ENCODE measurements around the gene P2RY12.
"Not testable (repeated sequence)": the region's sequence is repeated elsewhere in the genome, so short reads cannot be mapped to it uniquely, and the experiment has no call there.

Gene P2RY12

GRCh38 chr3:151394611-151395010, 10.1 kb upstream of the P2RY12 start:
- Histone ChIP-seq H3K9me3 (ENCODE audit: control insufficient read depth, low read length) (no peaks in the 10 kb centered on the region), H3K4ac (ENCODE audit: low read depth in 1 of 2, low read length in 2 of 2) (no peak overlapping the region), H3K4me3 (ENCODE audit: insufficient read depth in 1 of 2, low read depth in 1 of 2, low read length in 2 of 2) (no peak overlapping the region), H3K27me3 (ENCODE audit: control insufficient read depth in 1 of 2, insufficient read depth in 1 of 2, low read length in 2 of 2) (no peaks in the 10 kb centered on the region), H3K79me1 (replicated peaks; ENCODE audit: low read length, poor library complexity, severe bottlenecking) (no peaks in the 10 kb centered on the region), H3K18ac (ENCODE audit: low read depth in 1 of 2, low read length in 2 of 2) (peak overlapping the region in 1 of 2 experiments; percentile 57), H2AFZ (ENCODE audit: low read depth, low read length) (no peak overlapping the region), H3K36me3 (ENCODE audit: control insufficient read depth in 1 of 2, insufficient read depth in 2 of 2, low read depth in 1 of 2, low read length in 2 of 2) (no peaks in the 10 kb centered on the region), H2BK15ac (ENCODE audit: low read depth, poor library complexity, severe bottlenecking) (no peak overlapping the region), H3K9ac (ENCODE audit: low read length) (no peak overlapping the region), H4K91ac (ENCODE audit: low read length) (no peak overlapping the region), H2BK12ac (ENCODE audit: low read length in 2 of 2) (no peak overlapping the region), H2AK5ac (ENCODE audit: low read length, severe bottlenecking) (no peak overlapping the region), H3K27ac (ENCODE audit: low read length, poor library complexity, severe bottlenecking) (no peak overlapping the region), H3K4me2 (ENCODE audit: low read length, poor library complexity, severe bottlenecking) (no peak overlapping the region), H3K4me1 (ENCODE audit: control insufficient read depth, insufficient read depth, low read depth, low read length) (no peaks in the 10 kb centered on the region), H2BK120ac (ENCODE audit: low read depth, low read length) (no peak overlapping the region), H2BK5ac (ENCODE audit: low read depth, low read length, poor library complexity, severe bottlenecking) (no peak overlapping the region), H3K14ac (ENCODE audit: low read length in 2 of 2) (no peak overlapping the region), H4K8ac (ENCODE audit: low read length) (no peak overlapping the region), H3K23ac (ENCODE audit: low read length in 2 of 2) (no peak overlapping the region)
- 87% methylated on average over 8 of the region's 8 CpGs for WGBS
- DNase-seq, result no peak

- no peak overlapping the region for H4K91ac ChIP-seq (ENCODE audit: low read length)
- no peak overlapping the region for H3K14ac ChIP-seq (ENCODE audit: low read length in 2 of 2)
- DNase-seq, result no peak
- no peak overlapping the region for H3K27ac ChIP-seq (ENCODE audit: low read length, poor library complexity, severe bottlenecking)
- no peak overlapping the region for H3K4me3 ChIP-seq (ENCODE audit: insufficient read depth in 1 of 2, low read depth in 1 of 2, low read length in 2 of 2)
- H3K4me1 ChIP-seq (ENCODE audit: control insufficient read depth, insufficient read depth, low read depth, low read length), result no peaks in the 10 kb centered on the region
- H4K8ac ChIP-seq (ENCODE audit: low read length), result no peak overlapping the region
- H2AK5ac ChIP-seq (ENCODE audit: low read length, severe bottlenecking), result no peak overlapping the region
- H3K18ac ChIP-seq (ENCODE audit: low read depth in 1 of 2, low read length in 2 of 2), result no peak overlapping the region
- no peak overlapping the region for H3K9ac ChIP-seq (ENCODE audit: low read length)
- H3K9me3 ChIP-seq (ENCODE audit: control insufficient read depth, low read length), result no peaks in the 10 kb centered on the region
- H2BK12ac ChIP-seq (ENCODE audit: low read length in 2 of 2), result no peak overlapping the region
- no peak overlapping the region for H3K23ac ChIP-seq (ENCODE audit: low read length in 2 of 2)
- no peak overlapping the region for H2AFZ ChIP-seq (ENCODE audit: low read depth, low read length)
- WGBS, result no CpG with 5 or more reads among the region's 4 CpGs
- no peaks in the 10 kb centered on the region for H3K36me3 ChIP-seq (ENCODE audit: control insufficient read depth in 1 of 2, insufficient read depth in 2 of 2, low read depth in 1 of 2, low read length in 2 of 2)
- no peaks in the 10 kb centered on the region for H3K27me3 ChIP-seq (ENCODE audit: control insufficient read depth in 1 of 2, insufficient read depth in 1 of 2, low read length in 2 of 2)
- H2BK5ac ChIP-seq (ENCODE audit: low read depth, low read length, poor library complexity, severe bottlenecking), result no peak overlapping the region
- H3K4ac ChIP-seq (ENCODE audit: low read depth in 1 of 2, low read length in 2 of 2), result no peak overlapping the region
- H3K4me2 ChIP-seq (ENCODE audit: low read length, poor library complexity, severe bottlenecking), result no peak overlapping the region
- no peak overlapping the region for H2BK120ac ChIP-seq (ENCODE audit: low read depth, low read length)
- no peaks in the 10 kb centered on the region for H3K79me1 ChIP-seq (replicated peaks; ENCODE audit: low read length, poor library complexity, severe bottlenecking)
- H2BK15ac ChIP-seq (ENCODE audit: low read depth, poor library complexity, severe bottlenecking), result no peak overlapping the region
Measured at GRCh38 chr3:151393941-151394340, 9.4 kb upstream of the P2RY12 start.

GRCh38 chr3:151393146-151393830, 8.7 kb upstream of the P2RY12 start:
- Histone ChIP-seq H3K9me3 (ENCODE audit: control insufficient read depth, low read length) (no peaks in the 10 kb centered on the region), H2BK12ac (ENCODE audit: low read length in 2 of 2) (no peak overlapping the region), H3K14ac (ENCODE audit: low read length in 2 of 2) (no peak overlapping the region), H2AFZ (ENCODE audit: low read depth, low read length) (no peak overlapping the region), H2AK5ac (ENCODE audit: low read length, severe bottlenecking) (no peak overlapping the region), H3K4me1 (ENCODE audit: control insufficient read depth, insufficient read depth, low read depth, low read length) (no peaks in the 10 kb centered on the region), H4K91ac (ENCODE audit: low read length) (no peak overlapping the region), H4K8ac (ENCODE audit: low read length) (no peak overlapping the region), H3K36me3 (ENCODE audit: control insufficient read depth in 1 of 2, insufficient read depth in 2 of 2, low read depth in 1 of 2, low read length in 2 of 2) (no peaks in the 10 kb centered on the region), H2BK120ac (ENCODE audit: low read depth, low read length) (no peak overlapping the region), H2BK15ac (ENCODE audit: low read depth, poor library complexity, severe bottlenecking) (no peak overlapping the region), H3K27me3 (ENCODE audit: control insufficient read depth in 1 of 2, insufficient read depth in 1 of 2, low read length in 2 of 2) (no peaks in the 10 kb centered on the region), H3K4me2 (ENCODE audit: low read length, poor library complexity, severe bottlenecking) (no peak overlapping the region), H3K27ac (ENCODE audit: low read length, poor library complexity, severe bottlenecking) (no peak overlapping the region), H3K18ac (ENCODE audit: low read depth in 1 of 2, low read length in 2 of 2) (no peak overlapping the region), H3K79me1 (replicated peaks; ENCODE audit: low read length, poor library complexity, severe bottlenecking) (no peaks in the 10 kb centered on the region), H2BK5ac (ENCODE audit: low read depth, low read length, poor library complexity, severe bottlenecking) (no peak overlapping the region), H3K9ac (ENCODE audit: low read length) (no peak overlapping the region), H3K4me3 (ENCODE audit: insufficient read depth in 1 of 2, low read depth in 1 of 2, low read length in 2 of 2) (no peak overlapping the region), H3K4ac (ENCODE audit: low read depth in 1 of 2, low read length in 2 of 2) (no peak overlapping the region), H3K23ac (ENCODE audit: low read length in 2 of 2) (no peak overlapping the region)
- DNase-seq, result peak; percentile 13
- 62% methylated on average over 1 of the region's 3 CpGs for WGBS

DNA sequence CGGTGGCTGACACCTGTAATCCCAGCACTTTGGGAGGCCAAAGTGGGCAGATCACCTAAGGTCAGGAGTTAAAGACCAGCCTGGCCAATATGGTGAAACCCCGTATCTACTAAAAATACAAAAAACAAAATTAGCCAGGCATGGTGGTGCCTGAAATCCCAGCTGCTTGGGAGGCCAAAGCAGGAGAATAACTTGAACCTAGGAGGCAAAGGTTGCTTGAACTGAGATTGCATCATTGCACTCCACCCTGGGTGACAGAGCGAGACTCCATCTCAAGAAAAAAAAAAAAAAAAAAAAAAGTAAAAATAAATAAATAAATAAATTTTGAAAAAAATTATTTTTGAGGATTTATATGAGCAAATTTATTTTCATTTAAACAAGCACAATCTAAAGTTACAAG, 7.6 kb upstream of the P2RY12 start:
- H3K9me3 ChIP-seq (ENCODE audit: control insufficient read depth, low read length); H2BK120ac ChIP-seq (ENCODE audit: low read depth, low read length); H2AFZ ChIP-seq (ENCODE audit: low read depth, low read length); H3K27ac ChIP-seq (ENCODE audit: low read length, poor library complexity, severe bottlenecking); H2BK12ac ChIP-seq (ENCODE audit: low read length in 2 of 2); H4K91ac ChIP-seq (ENCODE audit: low read length); H3K18ac ChIP-seq (ENCODE audit: low read depth in 1 of 2, low read length in 2 of 2); H2BK5ac ChIP-seq (ENCODE audit: low read depth, low read length, poor library complexity, severe bottlenecking); H3K9ac ChIP-seq (ENCODE audit: low read length); H3K23ac ChIP-seq (ENCODE audit: low read length in 2 of 2); H3K36me3 ChIP-seq (ENCODE audit: control insufficient read depth in 1 of 2, insufficient read depth in 2 of 2, low read depth in 1 of 2, low read length in 2 of 2); H3K4me2 ChIP-seq (ENCODE audit: low read length, poor library complexity, severe bottlenecking); DNase-seq; H2AK5ac ChIP-seq (ENCODE audit: low read length, severe bottlenecking); H3K27me3 ChIP-seq (ENCODE audit: control insufficient read depth in 1 of 2, insufficient read depth in 1 of 2, low read length in 2 of 2); H4K8ac ChIP-seq (ENCODE audit: low read length); H3K79me1 ChIP-seq (replicated peaks; ENCODE audit: low read length, poor library complexity, severe bottlenecking); H2BK15ac ChIP-seq (ENCODE audit: low read depth, poor library complexity, severe bottlenecking); H3K4ac ChIP-seq (ENCODE audit: low read depth in 1 of 2, low read length in 2 of 2); H3K14ac ChIP-seq (ENCODE audit: low read length in 2 of 2); H3K4me3 ChIP-seq (ENCODE audit: insufficient read depth in 1 of 2, low read depth in 1 of 2, low read length in 2 of 2); H3K4me1 ChIP-seq (ENCODE audit: control insufficient read depth, insufficient read depth, low read depth, low read length): not testable (repeated sequence)
- WGBS, result 88% methylated on average over 1 of the region's 3 CpGs
